G401 (cell line): ENCODE results near the gene SMIM38. TPM values are rescaled to one million over a fixed set of nuclear protein-coding genes. Genes with fewer than 3 reads are reported as not detected.
A peak's percentile ranks its signal among the peaks of the same experiment; 100 is the strongest.

ENCODE experiments used
- DNase-seq: peaks from one replicate; pipeline ENCODE4 v3.0.0-alpha.2; 2015; ENCODE audit warnings: low spot score
- in situ Hi-C: cut with HindIII; loops from 2 replicates; pipeline ENCODE4 v1.10.0; 2016; ENCODE audit warnings: low sequenced_read_pairs, mixed read lengths
- total RNA-seq: library from RNA; depleted of rRNA; stranded (reverse); fragments of >200 nt; shearing (Covaris generic); gene quantifications from 2 replicates; pipeline ENCODE4 v1.2.3, GENCODE V29; 2014; rRNA removed

The SMIM38 gene
- not detected in 2 replicates for total RNA-seq

DNA sequence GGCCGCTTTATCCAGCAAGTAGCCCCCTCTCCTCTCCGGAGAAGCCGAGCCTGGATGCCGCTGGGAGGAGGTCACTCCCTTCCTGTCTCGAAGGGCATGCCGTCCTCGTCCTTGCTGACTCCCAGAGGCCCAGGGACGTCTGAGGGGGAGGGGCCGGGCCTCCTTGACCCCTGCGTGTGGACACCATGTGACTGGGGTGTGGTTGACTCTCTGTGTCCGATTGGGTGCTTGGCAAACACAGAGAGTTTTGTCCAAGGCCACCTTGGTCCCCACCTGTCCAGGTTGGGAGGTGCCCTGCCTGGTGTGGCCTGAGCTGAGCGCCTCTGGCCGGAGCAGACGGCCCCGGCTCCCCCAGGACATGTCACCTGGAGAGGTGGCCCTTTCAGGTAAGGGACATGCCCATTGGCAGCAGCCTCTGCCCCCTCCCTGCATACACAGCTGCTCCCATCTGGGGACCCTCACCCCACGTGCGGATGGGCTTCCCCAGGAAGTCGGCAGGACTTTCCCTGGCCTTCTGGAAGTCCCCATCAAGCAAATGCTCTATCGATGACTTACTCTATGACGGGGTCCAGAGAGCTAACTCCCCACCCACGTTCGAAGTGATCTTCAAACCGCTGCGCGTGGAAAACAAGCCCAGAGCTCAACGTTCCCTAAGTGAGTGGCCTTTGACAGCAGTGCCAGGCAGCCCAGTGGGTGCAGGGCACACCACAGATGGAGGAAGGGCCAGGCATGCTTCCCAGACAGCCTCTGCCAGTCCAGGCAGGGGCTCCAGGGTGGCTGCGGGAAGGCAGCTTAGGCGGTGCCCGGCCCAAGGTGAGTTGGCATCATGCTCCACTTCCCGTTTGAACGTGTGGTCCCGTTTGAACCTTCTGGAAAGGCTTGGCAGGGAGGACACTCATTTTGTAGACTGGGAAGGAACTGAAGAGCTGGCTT lies at the start of gene SMIM38:
TSS of gene SMIM38 (plus strand) at position 634 of the 933 bp plus-strand sequence. CDS start 1,912 bp downstream, outside the sequence.
- DNase-seq: peak; percentile 83
- in situ Hi-C loops: no loop called here

DNA sequence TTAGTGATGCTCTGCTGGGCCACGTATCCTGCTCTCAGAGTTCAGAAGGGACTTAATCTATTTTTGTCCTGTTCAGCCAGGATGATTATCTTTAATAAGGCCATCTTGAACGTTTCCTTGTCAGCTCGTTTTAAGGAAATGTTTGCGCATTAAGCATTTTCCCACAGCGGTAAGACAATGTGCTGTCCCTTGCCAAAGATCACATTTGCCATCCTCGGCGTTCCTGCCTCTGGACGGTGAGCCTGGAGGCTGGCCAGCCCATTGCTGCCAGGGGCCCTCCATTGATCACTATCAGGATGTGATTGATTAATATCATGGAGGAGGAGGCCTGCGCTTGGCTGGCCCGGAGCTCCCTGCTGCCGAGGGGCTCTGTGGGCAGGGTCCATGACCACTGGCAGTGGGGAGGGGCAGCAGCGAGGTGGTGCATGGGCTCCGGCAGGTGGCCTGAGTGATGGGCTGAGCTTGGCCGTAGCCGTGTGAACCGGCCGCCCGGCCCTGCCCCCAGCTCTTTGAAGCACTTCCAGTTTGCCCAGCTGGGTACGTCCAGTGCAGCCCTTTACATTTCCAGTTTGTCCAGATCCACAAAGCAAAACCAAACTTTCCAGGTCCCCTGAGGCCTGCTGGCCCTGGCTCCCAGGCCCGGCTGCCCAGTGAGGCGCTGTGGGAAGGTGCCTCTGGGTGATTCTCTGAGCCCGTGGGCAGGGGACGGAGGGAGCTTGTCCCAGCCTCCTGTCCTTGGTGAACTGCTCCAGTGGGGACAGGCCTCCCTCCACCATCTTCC lies 49.5 kb upstream of the SMIM38 start:
- in situ Hi-C loops: loop anchor here (25.0 kb wide), 1 partner anchor 556 kb away; no protein-coding TSS in a partner anchor
- no peak for DNase-seq

DNA sequence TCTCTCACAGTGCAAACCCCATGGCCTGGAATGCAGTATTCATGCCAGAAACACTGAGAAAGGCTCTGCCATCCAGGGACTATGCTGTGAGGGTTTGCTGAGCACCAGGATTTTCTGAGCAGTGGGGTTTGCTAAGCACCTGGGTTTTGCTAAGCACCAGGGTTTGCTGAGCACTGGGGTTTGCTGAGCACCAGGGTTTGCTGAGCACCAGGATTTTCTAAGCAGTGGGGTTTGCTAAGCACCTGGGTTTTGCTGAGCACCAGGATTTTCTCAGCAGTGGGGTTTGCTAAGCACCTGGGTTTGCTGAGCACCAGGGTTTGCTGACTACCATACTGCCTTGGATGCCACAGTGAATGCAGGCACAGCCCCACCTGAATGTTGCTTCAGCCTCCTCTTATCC lies 48.3 kb upstream of the SMIM38 start:
- in situ Hi-C loops: loop anchor here (25.0 kb wide), 1 partner anchor 555 kb away; no protein-coding TSS in a partner anchor

DNA sequence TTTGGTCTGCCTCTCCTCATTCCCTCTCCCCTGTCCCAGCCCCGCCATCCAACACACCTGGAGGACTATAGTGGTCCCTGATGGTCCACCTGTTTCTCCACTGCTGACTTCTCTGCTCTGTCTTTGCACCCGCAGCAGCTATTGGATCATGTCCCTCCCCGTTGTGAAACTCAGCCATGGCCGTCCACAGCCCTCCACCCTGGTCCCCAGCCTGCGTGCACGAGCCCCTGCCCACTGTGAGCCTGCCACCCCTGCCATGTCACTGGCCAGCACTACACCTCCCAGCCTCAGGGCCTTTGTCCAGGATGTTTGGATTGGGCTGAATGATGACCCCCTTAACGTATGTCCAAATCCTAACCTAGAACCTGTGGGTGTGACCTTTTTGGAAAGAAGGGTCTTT lies 47.7 kb upstream of the SMIM38 start:
- DNase-seq: no peak
- in situ Hi-C loops: loop anchor here (25.0 kb wide), 1 partner anchor 554 kb away; no protein-coding TSS in a partner anchor

More for the DNA sequence above, 48.3 kb upstream of the SMIM38 start:
- no peak for DNase-seq

DNA sequence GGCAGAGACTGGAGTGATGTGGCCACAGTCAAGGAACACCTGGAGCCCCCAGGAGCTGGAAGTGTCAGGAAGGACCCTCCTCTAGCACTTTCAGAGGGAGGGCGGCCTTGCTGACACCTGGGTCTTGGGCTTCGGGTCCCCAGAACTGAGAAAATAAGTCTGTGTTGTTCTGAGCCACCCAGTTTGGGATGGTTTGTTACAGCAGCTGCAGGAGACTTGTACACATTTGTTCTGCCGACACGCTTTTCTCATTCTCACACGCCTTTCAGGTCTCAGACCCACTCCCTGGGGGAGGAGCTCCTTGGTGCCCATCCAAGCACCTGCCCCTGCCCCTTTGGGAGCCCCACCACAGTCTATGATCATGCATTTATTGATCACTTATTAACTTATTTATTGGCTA lies 47.2 kb upstream of the SMIM38 start:
- DNase-seq: no peak
- in situ Hi-C loops: loop anchor here (25.0 kb wide), 1 partner anchor 554 kb away; no protein-coding TSS in a partner anchor

DNA sequence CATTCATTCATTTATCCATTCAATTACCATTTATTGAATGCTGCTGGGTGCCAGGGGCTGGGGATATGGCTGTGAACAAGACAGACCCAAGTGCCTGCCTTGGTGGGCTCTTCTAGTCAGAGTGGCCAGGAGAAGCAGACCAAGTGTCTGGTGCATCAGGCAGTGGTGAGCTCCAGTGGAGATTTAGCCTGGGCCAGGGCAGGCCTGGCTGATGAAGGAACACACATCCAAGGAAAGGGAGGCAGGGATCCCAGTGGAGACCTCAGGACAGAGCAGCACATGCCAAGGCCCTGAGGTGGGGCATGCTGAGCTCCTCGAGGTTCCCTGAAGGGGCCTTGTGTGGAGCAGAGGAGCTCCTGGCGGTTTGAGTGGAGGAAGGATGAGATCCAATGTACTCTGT lies 46.6 kb upstream of the SMIM38 start:
- in situ Hi-C loops: loop anchor here (25.0 kb wide), 1 partner anchor 553 kb away; no protein-coding TSS in a partner anchor
- no peak for DNase-seq

DNA sequence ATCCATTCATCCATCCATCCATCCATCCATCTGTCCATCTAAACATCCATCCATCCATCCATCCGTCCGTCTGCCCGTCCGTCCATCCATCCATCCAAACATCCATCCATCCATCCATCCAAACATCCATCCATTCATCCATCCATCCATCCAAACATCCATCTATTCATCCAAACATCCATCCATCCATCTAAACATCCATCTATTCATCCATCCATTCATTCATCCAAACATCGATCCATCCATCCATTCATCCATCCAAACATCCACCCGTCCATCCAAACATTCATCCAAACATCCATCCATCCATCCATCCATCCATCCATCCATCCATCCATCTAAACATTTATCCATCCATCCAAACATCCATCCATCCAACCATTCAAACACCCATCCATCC lies 45.3 kb upstream of the SMIM38 start:
- in situ Hi-C loops: loop anchor here (25.0 kb wide), 1 partner anchor 552 kb away; no protein-coding TSS in a partner anchor
- no peak for DNase-seq

DNA sequence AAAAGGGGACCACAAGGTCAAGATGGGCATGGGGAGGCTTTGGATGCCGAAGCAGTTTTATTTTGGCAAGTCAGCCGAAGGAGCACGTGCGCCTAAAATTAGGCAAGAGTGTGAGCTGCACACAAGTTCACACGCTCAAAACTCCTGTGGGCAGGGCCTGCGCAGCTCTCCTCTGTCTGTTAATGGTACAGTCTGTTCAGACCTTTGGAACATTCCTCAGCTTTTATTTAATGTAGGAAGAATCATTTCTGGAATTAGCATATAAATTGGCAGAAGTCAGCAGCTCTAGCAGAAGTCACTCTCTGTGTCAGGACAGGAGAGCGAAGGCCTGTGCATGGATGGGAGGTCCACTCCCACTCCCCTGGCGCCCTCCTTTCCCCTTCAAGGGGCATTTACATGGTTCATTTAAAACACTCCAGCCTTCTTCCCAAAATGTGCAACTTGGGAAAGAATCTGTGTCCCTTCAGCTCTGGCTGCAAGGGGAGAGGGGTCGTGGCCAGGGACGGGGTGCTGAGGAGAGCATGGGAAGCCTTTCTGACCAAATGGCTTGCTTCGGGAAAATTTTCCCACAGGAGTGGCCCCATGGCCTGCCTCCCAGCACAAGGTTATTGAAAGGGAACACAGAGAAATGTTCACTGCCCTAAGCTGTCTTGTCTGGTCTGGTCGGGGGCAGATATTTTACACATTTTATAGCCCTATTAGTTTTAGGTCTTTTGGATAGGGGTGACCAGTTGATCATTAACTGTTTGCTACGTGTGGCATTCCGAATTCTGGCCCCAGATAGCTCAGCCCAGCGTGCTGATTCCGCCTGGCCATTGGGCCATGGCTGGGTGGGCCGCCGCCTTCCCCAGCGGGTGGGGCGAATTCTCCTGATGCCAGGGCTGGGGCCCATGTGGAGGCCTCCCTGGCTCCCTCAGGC lies 43.9 kb upstream of the SMIM38 start:
- in situ Hi-C loops: loop anchor here (25.0 kb wide), 1 partner anchor 550 kb away; no protein-coding TSS in a partner anchor

DNA sequence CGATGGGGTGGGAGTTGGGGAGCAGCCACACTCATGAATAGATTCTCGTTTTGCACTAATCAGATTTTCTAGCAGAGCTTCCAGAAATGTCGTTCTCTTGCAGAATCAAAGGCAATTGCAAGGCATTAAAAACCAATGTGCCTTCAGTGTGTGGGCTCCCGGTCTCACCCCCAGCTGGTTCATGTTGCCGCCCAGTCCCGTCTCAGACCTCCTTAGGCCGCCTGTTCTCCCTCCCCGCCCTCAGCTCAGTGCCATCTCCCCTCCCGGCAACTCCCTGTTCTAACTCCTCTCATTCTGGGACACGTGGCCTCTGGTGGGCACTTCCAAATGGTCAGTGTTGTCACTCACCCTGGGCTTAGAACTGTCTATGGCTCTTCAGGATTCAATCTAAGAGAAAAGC lies 42.5 kb upstream of the SMIM38 start:
- in situ Hi-C loops: loop anchor here (25.0 kb wide), 1 partner anchor 549 kb away; no protein-coding TSS in a partner anchor
- no peak for DNase-seq

More for the DNA sequence above, 43.9 kb upstream of the SMIM38 start:
- DNase-seq: no peak

DNA sequence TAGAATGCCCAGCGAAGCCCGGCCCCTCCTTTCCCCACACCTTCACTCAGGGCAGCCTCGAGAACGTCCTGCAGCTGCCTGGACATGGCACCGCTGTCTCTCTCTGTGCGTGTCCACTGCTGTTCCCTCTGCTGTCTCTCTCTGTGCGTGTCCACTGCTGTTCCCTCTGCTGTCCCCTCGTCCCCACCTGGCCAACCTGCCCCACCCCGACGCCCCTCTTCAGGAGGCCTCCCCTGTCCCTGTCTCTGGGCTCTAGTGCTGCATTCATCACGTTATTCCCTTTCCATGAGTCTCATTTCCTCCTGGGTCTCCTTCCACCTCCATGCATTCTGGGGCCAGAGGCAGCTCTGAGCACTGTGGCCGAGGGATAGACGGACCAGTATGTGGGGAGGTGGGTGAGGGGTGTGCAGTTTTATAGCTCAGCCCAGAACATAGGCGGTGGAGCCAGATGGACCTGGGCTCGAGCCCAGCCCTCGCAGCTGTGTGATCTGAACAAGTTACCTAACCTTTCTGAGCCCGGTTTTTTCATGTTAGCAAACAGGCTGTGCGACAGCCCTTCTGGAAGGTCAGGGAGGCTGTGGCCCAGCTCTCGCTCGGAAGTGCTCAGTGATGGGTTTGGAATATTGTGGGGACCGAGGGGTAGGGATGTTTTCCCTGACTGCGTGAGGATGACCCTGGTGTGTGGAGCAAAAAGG lies 41.9 kb upstream of the SMIM38 start:
- in situ Hi-C loops: loop anchor here (25.0 kb wide), 1 partner anchor 549 kb away; no protein-coding TSS in a partner anchor
- no peak for DNase-seq

DNA sequence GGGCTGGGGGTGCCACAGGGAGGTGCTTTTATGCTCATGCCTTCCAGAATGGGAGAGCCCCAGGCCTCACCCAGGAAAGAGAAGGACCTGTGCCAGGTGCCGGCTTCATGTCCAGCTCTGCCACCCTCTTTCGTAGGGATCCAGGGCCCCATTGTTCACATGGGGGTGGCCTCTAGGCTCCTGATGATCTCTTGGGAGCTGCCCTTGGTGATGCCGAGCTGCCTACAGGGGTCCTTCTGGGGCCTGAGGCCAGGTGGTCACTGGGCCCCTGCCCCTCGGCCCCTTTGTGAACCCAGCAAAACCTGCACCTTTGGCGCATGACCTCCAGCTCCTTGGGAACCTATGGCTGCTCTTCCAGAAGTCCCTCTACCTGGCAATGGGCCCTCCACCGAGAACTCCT lies 41.4 kb upstream of the SMIM38 start:
- in situ Hi-C loops: loop anchor here (25.0 kb wide), 1 partner anchor 548 kb away; no protein-coding TSS in a partner anchor
- no peak for DNase-seq

DNA sequence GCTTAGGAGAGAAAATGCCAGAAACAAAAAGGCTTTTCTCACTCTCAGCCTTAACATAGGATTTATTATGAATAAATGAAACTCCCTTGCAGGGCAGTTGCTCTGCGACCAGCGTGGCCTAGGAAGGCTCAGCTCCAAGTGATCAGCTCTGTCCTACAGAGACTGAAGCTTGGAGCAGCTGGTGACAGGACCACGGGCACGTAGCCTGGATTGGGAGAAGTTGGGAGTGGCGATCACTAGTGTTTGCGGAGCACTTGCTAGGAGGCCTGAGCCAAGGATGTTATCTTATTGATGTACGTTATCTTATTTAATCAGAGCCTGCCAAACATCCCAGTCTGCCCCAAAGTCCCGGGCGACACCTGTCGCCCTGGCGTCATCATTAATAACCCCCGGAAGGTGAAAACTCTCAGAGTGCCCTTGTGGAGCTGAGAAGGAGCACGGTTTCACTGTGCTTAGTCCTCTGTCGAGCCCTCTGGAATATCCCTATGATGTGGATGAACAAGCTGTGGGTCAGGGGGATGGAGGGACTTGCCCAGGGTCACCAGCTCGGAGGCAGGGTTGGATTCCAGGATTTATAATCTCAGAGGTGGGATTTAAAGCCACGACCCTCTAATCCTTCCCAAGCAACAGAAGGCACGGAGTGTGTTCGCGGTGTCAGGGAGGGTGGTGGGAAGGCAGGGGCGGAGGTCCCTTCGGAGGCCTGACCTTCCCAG lies 40.8 kb upstream of the SMIM38 start:
- DNase-seq: no peak
- in situ Hi-C loops: loop anchor here (25.0 kb wide), 1 partner anchor 547 kb away; no protein-coding TSS in a partner anchor

DNA sequence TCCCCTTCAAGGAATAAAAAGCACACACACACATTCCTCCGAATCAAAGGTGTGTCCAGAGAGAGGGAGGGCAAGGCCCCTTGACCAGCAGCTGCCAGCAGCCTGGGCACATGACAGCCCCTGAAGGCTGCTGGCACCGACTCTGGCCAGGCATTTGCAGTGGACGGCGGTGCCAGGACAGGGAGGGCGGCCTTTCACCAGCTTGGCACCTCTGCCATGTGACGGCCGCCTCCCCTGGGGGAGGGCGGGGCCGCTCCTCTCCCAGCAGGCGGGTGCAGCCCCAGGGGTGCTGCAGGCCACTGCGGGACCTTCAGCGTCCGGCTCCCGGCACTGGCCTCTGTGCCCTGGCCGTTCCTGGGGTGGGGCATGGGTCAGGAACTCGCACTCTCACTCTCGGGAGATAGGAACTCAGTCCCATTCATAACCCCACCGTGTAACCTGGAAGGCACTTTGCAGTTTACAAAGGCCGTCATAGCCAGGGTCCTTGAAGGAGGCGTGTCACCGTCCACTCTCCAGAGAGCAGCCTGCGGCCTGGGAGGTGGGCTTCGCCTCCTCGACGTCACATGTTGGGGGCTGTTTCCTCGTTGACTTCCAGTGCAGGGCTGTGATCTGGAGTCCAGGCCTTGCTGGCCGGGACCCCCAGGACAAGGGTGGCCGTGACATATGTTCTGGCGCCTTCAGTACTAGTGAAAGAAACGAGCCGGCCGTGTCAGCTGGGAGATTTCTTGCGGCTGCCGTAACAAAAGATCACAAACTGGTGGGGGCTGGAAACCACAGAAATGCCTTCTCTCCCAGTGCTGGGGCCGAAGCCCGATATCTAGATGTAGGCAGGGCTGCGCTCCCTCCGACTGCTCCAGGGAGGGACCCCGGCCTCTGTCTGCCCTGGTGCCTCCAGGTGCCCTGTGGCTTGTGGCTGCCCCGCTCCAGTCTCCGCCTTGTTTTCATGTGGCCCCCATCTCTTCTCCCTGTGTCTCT lies 39.9 kb upstream of the SMIM38 start:
- in situ Hi-C loops: loop anchor here (25.0 kb wide), 1 partner anchor 546 kb away; no protein-coding TSS in a partner anchor
- no peak for DNase-seq

DNA sequence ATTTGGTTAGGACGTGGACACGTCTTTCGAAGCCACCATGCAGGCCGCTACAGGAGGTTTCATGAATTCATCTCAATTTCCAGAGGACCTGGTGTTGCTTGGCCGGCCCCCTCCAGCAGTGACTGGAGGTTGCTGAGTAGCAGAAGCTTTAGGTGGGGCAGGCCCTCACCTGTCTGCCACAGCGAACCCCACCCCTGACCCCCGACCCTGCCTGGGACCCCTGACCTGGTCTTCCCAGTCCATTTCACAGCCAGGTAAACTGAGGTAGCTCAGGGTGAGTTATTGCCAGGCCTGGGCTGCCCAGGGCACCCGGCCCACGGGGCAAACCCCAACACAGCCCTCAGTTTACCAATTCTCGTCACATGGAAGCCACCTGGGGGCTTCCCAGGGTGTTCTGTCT lies 39.1 kb upstream of the SMIM38 start:
- in situ Hi-C loops: loop anchor here (25.0 kb wide), 1 partner anchor 546 kb away; no protein-coding TSS in a partner anchor
- no peak for DNase-seq

DNA sequence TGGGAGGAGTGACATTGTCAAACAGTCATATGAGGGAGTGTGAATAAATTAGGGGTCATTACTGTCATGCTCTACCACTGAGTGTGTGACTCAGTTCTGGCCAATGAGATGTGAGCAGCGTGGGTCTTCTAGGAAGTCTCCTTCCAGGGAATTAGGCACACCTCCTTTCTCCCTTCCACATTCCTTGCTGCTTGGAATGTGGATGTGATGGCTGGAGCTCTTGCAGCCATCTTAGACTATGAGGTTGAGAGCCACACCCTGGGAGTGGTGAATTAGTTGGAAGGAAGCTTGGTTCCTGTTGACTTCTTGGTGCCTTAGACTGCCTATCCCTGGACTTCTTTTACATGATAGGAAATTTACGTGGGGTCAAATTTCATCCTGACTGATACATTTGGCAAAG lies 36.5 kb upstream of the SMIM38 start:
- in situ Hi-C loops: loop anchor here (25.0 kb wide), 1 partner anchor 543 kb away; no protein-coding TSS in a partner anchor
- DNase-seq: no peak
